ENCODE data around the gene DHX29.

DHX29 gene

DNA sequence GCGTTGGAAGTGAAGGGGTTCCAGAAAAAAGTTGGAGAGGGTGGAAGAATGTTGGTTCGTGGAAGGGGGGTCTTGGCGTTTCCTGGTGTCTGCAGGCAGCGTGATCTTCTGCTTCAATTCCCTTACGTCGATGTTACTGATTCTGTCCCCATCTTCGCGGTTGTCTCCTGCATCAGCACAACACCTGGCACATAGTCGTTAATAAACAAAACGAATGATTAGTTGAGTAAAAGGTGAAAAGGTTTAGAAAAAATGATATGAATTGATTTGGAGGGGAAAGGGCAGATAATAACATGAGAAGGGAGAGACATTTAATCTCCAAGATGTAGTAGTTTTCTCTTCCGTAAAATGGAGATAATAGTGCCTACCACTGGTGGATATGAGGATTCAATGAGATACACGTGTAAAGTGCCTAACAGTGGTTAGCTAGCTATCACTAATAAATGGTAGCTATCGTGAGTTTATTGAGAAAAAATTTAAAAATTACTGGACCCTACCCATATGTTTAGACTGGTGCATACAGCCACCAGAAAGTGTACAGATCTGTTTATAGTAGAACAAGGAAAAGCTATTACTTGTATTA lies 851 bp upstream of the DHX29 start:
- peak; percentile 16 for DNase-seq

- DNase-seq, result peak; percentile 18
Observed at GRCh38 chr5:55306641-55307382, 682 bp downstream of the DHX29 start.

GRCh38 chr5:55305345-55305744 lies 2.1 kb downstream of the DHX29 start:
- DNase-seq, result no peak

DNA sequence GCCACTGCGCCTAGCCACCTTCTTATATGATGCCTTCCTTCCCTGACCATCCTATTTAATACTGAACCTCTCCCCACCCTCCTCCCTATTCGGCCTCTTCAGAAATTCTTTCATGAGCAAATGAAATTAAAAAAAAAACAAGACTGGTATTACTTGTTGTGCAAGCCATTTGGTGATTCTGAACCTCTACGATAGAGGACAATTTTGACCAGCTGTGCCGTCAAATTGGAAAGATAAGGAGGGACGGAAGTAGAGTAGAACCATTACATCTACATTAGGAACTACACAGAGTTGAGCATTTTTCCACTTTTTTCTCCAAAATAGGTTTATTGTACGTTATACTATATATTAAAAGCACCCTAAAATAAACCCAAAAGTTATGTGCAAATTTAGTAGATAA lies 2.9 kb downstream of the DHX29 start:
- DNase-seq, result no peak

- DNase-seq, result no peak
Observed at GRCh38 chr5:55303238-55303690, 4.2 kb downstream of the DHX29 start.

DNA sequence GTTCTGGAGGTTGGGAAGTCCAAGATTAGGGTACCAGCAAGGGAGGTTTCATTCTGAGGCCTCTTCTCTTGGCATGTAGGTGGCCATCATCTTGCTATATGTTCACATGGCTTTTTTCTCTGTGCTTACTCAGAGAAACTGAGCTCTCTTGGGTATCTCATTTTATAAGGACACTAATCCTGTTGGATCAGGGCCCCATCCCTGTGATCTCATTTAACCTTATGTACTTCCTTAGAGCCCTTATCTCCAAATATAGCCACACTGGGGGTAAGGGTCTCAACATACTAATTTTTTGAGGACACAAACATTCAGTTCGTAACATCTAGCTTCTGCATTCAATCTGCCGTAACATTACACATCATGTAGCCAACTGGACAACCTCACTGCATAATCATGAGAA lies 6.6 kb downstream of the DHX29 start:
- DNase-seq, result no peak

DNA sequence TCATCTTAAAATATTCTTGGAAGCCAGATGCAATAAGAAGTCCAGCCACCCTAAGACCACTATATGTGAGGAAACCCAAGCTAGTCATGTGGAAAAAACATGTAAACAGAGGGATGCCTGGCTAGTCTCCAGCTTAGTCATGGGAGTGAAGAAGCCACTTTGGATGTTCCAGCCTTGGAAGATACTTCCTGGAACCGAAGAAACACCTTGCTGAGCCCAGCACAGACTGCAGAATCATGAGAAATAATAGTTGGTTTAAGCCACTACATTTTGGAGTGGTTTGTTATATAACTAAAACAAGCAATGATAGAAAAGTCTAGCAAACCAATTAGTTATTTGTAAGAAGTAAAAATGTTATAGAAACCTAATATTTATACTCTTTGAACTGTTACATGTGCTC lies 12.6 kb downstream of the DHX29 start:
- DNase-seq, result no peak

DNA sequence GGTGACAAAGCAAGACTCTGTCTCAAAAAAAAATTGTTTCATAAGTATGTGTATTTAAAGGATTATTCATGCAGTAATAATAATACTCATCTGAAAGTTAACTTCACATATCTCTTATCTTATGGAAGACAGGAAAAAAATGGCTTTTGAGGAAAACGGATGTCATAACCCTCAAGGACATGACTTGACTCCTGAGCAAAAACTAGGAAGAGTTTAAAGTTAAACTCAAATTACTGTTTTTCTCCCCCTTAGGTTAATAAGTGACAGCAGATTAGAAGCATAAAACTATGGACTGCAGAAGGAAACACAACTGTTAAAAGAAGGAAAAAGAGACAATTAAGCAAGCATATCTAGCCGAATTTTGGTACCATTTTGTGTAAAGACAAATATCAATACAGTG lies 16.5 kb downstream of the DHX29 start:
- no peak for DNase-seq

DNA sequence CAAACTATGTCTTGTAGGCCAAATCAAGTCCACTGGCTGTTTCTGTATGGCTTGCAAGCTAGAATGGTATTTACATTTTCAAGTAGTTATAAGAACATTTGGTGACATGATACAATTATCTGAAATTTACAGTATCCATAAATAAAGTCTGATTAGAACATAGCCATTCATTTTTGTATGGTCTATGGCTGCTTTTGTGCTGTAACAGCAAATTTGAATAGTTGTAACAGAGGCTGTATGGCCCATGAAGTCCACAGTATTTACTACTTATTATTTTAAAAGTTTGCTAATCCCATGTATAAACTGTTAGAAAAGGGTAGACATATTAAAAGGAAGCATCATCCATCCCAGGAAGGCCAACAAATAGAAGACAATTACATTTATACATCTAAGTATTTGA lies 17.7 kb downstream of the DHX29 start:
- no peak for DNase-seq

DNA sequence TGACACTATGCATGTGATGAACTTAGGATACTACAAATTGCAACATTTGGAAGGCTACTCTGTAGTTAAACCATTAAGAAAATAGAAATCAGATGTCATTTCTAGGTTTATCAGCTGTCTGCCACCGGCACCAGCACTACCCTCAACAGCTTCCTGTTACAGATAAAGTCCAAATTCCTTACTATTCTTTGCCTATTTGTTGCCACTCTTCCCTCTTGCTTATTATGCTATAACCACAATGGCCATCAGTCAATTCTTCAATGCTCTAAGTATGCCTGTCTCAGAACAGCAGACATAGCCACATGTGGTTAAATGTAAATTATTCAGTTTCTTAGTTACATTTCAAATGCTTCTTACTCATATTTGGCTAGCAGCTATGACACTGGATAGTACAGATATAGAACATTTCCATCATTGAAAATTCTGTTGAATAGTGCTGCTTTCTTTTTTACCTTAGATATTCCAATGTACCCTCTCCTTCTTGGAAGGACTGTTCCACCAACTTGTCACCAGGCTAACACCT lies 21.0 kb downstream of the DHX29 start:
- no peak for DNase-seq

DNA sequence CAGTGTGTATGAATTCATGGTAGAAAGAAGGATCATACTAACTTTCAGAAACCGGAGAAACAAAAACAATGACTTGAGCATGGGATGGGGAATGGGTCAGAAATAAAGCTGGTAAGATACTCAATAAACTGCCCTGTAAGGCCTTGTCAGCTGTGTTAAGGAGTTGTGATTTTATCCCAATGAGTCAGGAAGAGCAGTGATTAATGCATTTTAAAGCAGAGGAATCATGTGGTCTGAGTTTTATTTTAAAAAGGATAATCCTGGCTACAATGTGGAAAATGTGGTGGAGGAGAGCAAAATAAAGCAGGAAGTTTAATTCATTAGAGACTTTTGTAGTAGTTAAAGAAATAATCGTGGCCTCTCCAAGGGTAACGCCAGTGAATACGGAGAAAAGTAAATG lies 28.7 kb downstream of the DHX29 start:
- DNase-seq, result no peak

GRCh38 chr5:55276771-55277170 lies 30.7 kb downstream of the DHX29 start:
- DNase-seq, result no peak

- DNase-seq, result no peak
Observed at GRCh38 chr5:55258339-55258738, 49.2 kb downstream of the DHX29 start.

DNA sequence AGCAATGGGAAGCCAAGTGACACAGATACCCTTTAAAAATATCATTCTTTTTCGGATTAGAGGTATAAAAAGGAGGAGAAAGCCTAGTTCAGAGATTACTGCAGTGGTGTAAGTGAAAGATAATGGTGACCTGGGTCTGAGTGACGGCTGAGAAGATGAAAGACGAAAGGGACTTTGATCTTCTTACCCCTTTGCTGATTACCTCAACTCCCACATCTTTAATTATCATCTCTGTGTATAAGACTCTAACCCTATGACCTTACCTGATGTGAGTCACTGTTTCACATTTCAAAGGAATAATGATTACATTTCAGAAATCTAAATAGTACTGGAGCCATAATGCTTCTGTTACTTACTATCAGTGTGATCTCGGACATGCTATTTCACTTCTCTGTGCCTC lies 52.7 kb downstream of the DHX29 start:
- DNase-seq, result no peak

GRCh38 chr5:55250064-55250463 lies 57.4 kb downstream of the DHX29 start:
- DNase-seq, result no peak

DNA sequence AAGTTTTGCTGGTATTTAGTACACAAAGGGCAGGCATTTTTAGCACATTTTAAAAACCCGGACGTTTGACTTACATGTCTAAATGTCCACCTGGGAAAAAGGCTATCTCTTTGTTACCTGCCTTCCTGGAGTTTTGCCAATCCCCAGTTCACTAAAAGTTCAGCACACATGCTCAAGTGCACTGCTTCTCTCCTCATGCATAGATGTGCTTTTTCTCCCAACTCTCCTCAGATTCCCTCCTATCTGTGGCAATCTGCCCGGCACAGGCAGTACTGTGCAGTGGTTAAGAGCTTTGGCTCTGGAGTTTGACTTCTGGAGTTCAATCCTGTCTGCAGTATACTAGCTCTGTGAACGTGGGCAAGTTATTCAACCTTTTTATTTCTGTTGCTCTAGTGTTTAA lies 65.7 kb downstream of the DHX29 start:
- no peak for DNase-seq

- no peak for DNase-seq
Observed at GRCh38 chr5:55236800-55237199, 70.7 kb downstream of the DHX29 start.

GRCh38 chr5:55234121-55234700 lies 73.3 kb downstream of the DHX29 start:
- DNase-seq, result peak; percentile 47

DNA sequence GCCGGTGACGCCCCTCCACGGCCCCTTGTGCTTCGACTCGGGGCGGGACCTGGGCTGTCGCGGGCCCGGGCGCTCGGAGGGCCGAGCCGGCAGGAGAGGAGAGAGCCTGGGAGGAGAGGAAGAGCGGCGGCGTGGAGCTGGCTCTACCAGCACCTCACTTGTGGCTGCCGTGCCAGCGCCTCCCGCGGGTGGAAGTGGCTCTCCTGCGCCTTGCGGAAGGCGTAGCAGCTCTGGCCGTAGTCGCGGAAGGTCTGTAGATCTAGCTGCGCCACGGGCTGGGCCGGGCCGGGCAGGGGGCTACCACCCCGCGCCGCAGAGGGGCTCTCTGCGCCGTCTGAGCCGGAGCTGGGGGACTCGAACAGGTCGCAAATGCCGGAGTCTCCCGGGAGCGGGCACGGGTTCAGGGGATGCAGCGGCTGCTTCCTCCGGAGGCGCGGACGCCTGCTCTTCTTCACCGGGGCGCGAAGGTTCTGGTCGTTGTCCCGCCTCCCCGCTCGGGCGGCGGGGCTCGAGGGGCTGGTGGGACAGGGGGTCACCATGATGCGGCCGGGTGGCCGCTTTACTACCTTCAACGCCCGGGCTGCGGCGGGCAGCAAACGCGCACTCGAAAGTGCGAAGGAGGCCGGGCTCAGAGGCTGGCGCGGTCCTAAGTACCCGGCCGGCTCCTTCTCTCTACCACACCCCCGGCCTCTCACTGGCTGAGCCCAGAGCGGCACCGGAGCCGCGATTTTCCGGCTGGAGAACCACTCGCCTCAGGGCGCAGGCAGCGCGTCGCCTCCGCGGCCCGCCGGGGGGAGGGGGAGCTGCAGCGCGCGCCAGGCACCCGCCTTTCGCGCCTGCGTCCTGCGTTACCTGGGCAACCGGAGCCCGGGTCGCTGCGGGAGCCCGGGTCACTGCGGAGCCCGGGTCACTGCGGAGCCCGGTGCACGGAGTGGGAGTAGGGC lies 74.2 kb downstream of the DHX29 start, which contains the start of gene CCNO:
Gene CCNO (minus strand): TSS at position 624 of the 944 bp plus-strand sequence. CDS start 85 bp downstream, at position 539.
- DNase-seq, result peak; percentile 92

DNA sequence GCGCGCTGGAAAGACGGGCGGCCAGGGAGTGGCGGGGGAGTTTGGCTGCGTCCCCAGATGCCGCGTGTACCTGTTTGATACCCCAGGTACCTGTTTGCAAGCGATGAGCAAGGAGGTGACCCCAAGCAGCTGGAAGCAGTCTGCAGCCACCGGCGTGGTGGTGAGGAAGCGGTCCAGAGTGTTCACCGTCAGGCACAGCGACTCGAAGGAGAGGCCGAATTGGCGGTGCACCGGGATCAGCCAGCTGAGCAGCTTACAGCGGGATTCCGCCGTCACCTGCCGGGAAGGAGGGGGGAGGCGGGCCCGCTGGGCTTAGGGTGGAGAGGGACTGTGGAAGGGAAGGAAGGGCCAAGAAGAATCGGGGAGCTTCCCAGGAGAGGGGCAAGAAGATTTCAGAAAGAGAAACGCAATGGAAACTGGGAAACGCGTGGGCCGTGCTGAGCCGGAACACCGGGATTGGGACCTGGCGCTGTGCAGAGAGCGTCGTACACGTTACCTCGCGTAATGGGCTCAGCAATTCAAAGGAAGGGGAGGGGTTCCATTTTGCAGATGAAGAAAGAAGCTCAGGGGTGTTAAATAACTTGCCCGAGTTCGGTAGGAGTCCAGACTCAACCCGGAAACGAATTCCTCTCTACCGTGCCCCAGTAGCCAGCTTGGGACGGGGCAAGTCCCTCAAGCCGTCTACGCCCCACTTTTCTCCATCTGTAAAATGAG lies 75.1 kb downstream of the DHX29 start:
- peak; percentile 64 for DNase-seq

DNA sequence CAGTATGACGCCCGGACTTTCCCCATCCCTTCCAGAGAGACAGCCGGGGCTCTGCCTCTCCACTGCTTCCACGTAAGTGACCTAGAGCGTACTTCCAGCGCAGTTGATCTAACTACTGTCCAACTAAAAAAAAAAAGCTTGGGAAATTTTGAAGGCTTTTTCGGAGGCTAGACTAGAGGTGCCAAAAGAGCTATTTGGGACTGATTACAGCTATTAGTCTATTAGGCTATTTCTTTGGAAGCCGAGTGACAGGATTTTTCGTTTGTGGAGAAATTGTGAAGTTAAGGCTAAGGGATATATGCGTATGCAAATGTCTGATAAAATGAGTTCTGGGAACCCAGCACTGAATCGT lies 75.6 kb downstream of the DHX29 start:
- DNase-seq, result no peak

Measured in NCI-H146 (cell line).